Measurements from ENCODE around the gene DNAJC11. TPM values are rescaled to one million over a fixed set of nuclear protein-coding genes. Genes with fewer than 3 reads are reported as not detected.
"Not testable (repeated sequence)": the region's sequence is repeated elsewhere in the genome, so short reads cannot be mapped to it uniquely, and the experiment has no call there.

The DNAJC11 gene, protein sequence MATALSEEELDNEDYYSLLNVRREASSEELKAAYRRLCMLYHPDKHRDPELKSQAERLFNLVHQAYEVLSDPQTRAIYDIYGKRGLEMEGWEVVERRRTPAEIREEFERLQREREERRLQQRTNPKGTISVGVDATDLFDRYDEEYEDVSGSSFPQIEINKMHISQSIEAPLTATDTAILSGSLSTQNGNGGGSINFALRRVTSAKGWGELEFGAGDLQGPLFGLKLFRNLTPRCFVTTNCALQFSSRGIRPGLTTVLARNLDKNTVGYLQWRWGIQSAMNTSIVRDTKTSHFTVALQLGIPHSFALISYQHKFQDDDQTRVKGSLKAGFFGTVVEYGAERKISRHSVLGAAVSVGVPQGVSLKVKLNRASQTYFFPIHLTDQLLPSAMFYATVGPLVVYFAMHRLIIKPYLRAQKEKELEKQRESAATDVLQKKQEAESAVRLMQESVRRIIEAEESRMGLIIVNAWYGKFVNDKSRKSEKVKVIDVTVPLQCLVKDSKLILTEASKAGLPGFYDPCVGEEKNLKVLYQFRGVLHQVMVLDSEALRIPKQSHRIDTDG
- total RNA-seq (2014; rRNA removed; shearing (Covaris generic)) = 40.6 and 44.7 TPM in 2 replicates
- 39.7 and 40.5 TPM in 2 replicates for polyA plus RNA-seq (2015; cell fraction: cytosol; rRNA removed)
- polyA plus RNA-seq (2015; cell fraction: nucleus; rRNA removed) = 72.2 and 80.9 TPM in 2 replicates

DNA sequence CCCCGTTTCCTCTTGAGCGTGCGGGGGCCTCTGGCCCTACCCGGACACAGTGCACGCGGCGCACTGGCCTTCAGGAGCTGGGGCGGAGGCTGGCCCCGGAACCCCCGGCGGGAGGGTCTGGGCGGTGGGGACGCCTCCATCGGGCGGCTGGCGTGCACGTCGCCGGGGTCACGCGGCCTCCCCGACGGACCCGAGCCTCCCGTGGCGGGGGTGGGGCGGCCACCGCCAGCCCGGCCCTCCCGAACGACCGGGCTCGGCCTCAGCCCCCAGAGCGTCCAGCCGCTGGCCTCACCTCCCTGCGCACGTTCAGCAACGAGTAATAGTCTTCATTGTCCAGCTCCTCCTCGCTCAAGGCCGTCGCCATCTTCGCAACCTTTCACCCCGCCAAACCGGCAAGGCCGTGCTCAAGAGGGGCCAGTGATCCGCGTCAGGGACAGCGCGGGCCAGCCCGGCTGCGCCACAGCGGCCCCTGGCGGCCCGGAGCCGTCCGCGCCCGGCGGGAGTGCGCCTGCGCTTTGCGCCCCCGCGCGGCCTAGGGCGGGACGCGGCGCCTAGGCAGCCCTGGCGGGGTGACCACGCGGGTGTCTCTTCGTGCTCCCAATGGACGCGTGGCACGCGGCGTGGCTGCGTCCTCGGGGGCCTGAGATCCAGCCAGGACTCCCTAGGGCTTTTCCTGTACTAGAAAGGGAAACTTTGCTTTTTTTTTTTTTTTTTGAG, at the start of gene DNAJC11:
DNAJC11 (minus strand) TSS at position 380 of the 717 bp plus-strand sequence; CDS start at position 364, 16 bp downstream.
- DNase-seq (ENCODE audit: low read depth) = peak; percentile 75

DNA sequence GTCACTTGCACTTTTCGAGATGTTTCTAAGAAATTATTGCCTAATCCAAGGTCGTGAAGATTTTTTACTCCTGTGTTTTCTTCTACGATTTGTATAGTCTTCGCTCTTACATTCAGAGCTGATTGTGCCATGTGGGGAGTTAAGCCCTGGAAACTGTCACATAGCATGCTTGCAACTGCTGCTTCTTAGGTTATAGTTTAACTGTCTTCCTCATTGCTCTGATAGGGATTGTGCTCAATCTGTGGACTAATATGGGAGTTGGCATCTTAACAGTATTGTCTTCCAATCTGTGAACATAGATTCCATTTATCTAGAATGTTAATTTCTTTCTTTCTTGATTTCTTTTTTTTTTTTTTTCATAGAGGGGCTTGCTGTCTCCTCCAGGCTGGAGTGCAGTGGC, 48.9 kb upstream of the DNAJC11 start:
- DNase-seq (ENCODE audit: low read depth) = no peak

DNA sequence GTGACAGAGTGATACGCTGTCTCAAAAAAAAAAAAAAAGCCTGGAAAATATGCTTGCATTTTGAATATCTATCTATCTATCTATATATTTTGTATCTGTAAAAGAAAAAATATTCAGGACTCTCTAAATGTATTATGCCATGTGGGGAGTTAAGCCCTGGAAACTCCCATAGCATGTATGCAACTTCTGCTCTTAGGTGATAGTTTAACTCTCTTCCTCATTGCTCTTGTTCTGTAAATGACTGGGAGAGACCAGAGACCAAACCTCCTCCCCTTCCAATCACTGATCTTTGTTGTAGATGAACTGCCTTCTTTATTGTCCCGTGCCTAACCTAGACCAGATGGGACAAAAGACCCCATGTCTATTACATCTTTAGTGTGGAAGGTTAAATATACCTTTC, 46.1 kb upstream of the DNAJC11 start:
- no peak for DNase-seq (ENCODE audit: low read depth)

DNA sequence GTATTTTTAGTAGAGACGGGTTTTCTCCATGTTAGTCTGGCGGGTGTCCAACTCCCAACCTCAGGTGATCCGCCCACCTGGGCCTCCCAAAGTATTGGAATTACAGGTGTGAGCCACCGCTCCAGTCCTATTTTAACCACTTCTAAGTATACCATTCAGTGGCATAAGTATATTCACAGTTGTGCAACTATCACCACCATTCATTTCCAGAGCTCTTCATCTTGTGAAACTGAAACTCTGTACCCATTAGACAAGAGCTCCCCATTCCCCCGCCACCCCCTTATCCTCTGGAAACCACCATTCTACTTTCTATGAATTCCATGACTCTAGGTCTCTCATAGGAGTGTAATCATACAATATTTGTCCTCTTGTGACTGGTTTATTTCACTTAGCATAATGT, 43.5 kb upstream of the DNAJC11 start:
- DNase-seq (ENCODE audit: low read depth) = no peak

DNA sequence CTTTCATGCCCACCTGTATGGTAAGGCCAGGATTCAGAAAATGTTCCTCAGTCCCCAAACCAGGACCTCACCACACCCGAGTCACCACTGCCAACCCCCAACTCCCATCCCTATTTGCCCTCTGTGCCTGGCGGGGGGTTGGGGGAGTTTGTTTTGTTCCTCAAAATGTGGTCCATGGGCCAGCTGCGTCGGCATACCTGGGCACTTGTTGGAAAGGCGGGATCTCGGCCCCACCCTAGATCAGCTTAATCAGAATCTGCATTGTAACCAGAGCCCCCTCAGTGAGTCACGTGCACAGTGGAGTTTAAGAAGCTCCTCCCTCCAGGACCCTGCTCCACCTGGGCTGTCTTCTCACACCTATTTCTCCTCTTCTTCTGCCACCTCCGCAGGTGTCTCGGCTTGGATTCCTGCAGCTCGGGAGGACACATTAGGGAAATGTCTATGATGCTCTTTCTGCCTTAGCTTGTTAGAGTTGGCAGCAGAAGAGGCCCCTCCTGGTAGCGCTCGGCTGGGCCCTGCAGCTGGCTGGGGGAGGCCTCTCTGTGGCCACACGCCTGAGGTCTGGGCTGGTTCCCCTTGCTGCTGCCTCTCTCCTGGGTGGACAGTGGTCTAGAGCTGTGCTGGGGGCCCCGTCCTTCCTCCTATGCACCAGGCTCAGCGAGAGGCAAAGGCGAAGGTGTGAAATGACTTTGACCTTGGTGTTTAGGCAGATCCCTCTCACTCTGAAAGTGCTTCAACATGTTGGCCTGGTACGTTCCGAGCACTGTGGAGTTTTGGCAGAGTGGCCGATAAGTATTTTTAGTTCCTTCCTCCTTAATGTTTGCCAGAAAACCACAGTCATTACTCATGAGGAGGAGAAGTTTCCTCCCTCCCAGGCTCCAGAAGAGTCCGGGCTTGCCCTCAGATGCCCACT, 41.8 kb upstream of the DNAJC11 start:
- peak; percentile 89 for DNase-seq (ENCODE audit: low read depth)

DNA sequence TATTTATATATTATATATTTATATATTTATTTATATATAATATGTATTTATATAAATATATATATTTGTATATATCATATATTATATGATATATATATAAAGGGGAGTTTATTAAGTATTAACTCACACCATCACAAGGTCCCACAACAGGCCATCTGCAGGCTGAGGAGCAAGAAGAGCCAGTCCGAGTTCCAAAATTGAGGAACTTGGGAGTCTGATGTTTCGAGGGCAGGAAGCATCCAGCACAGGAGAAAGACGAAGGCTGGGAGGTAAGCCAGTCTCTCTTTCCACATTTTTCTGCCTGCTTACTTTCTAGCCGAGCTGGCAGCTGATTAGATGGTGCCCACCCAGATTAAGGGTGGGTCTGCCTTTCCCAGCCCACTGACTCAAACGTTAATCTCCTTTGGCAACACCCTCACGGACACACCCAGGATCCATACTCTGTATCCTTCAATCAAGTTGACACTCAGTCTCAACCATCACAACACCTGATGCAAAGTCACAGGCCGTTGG, 41.1 kb upstream of the DNAJC11 start:
- not testable (repeated sequence) for DNase-seq (ENCODE audit: low read depth)

DNA sequence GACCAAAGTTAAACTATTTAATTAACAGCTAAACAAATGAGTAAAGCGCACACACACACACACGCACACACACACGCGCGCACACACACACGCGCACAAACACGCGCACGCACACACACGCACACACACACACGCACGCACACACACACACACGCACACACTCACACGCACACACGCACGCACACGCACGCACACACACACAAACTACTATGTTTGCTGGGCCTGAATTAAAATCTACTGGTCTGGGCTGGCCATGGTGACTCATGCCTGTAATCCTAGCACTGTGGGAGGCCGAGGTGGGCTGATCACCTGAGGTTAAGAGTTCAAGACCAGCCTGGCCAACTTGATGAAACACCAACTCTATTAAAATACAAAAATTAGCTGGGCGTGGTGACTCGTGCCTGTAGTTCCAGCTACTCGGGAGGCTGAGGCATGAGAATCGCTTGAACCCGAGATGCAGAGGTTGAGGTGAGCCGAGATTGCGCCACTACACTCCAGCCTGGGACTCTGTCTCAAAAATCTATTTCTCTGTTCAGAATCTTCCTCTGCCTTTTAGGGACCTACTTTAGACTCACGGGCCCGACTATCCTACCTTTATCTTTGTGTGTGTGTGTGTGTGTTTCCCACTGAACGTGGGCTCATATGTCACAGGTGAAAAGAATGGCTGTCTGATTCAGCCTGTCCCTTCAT, 37.5 kb upstream of the DNAJC11 start:
- DNase-seq (ENCODE audit: low read depth) = peak; percentile 41

DNA sequence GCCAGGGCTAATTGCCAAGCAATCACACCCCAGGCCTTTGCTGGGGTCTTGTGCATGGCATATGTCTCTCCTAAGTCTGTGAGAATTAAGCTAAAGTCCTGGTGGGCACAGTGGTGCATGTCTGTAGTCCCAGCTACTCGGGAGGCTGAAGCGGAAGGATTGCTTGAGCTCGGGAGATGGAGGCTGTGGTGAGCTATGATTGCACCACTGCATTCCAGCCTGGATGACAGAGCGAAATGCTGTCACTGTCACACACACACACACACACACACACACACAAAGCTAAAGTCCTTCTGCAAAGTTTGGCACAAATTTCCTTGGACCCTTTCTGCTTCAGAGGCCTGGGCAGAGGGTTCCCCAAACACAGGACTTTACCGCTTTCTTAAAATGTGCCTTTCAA, 31.3 kb upstream of the DNAJC11 start:
- no peak for DNase-seq (ENCODE audit: low read depth)

DNA sequence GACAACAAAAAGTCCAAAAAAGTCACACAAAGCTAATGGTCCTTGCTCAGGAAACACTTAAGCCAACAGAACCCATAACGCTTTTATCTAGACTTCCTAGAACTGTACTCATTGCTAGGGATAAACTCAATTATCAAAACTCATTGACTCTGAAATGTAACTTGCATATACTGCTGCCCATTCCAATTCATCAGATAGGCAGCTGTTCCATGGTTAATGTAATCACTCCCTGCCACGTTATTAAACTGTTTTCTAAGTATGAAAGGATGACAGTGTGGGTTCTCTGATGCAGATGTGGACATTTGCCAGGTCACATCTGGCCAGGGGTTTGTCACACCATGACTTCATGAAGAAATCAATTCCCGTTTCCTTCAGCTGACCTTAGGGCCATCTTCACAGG, 30.3 kb upstream of the DNAJC11 start:
- DNase-seq (ENCODE audit: low read depth) = no peak

DNA sequence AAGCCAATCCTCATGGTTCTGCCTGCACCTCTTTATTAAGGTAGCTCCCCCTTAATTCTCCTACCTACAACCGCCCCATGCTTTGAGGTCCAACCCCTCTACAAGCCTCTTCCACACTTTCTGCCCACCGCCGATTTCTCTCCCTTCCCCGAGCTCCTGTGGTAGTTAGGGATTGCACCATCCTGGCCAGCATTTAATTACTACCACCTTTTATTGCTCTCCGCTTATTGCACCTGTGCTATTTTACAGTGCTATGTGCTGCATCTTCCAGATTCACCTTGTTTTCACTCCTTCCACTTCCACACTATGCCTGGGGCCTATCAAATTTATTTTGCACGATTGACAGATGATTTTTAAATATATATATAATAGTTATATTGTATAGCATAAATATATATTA, 29.3 kb upstream of the DNAJC11 start:
- DNase-seq (ENCODE audit: low read depth) = no peak

DNA sequence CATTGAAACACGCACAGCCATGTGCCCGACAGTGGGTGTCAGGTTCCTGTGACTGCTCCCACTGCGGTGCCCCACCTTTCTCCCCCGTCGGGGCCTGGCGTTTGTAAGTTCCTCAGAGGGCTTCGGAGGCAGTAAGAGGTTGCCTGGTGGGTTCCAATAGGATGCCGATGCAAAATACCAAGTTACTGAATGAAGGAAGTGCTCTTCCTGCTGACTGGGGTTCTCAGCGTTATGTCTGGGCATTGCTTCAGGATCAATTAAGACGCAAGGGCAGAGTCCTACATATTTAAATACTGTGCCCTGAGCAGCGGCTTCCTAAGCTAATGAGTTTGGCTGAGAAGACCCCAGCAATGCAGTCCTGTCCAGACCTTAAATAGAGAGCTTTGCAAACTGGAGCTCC, 28.9 kb upstream of the DNAJC11 start:
- DNase-seq (ENCODE audit: low read depth) = no peak

DNA sequence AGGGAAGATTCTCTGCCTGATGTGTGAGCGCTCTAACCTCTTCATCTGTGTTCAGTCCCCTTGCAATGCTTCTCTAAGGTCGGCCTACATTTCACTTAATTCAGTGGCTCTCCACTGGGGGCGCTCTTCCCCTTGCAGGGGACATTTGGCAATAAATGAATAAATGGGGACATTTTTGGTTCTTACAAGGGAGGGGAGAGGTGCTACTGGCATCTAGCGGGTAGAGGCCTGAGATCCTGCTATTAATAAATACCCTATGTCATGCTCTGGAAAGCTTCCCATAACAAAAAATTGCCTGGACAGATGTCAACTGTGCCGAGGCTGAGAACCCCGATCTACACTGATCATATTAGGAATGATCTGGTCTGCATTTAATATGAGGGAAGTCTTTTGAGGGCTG, 25.9 kb upstream of the DNAJC11 start:
- peak; percentile 45 for DNase-seq (ENCODE audit: low read depth)

DNA sequence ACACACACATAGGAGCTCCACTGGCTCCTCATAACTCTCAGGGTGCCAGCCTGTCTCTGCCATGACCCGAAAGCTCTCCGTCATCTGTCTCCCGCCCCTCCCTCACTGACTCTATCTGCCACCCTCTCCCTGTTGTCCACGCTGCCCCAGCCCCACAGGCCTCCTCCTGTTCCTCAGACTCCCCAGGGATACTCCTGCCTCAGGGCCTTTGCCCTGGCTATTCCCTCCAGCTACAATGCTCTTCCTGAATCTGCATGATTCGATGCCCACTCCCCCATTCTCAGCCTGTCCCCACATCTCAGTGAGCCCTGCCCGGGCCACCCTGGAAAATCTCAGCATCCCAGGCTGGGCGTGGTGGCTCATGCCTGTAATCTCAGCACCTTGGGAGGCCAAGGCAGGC, 24.6 kb upstream of the DNAJC11 start:
- DNase-seq (ENCODE audit: low read depth) = no peak

DNA sequence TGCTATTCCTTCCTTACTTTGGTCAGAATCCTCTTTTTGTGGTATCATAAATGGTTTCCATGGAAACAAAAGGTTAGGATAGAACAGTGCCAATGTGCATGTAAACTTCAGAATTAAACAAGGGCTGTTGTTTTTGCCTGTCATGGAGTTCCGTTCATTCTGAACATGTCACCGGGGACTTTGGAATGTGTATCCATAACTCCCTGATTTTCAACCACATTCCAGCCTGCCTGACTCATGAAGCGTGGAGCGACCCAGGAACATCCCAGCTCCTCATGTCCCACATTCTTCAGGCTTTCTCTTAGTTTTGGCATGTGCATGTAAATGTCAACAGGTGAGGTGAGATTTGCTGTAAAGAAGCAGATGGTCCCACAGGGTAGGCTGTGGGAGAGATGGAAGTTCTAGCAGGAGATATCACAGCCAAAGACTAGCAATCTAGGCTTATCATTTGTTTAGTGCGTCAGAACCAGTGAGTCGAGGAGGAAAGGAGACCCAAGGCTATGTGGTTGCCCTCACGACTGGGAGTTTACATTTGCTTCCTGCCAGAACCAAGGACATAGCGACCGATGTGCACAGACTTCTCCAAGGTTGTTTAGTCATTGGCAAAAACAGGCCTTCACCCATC, 23.0 kb upstream of the DNAJC11 start:
- DNase-seq (ENCODE audit: low read depth) = peak; percentile 82

DNA sequence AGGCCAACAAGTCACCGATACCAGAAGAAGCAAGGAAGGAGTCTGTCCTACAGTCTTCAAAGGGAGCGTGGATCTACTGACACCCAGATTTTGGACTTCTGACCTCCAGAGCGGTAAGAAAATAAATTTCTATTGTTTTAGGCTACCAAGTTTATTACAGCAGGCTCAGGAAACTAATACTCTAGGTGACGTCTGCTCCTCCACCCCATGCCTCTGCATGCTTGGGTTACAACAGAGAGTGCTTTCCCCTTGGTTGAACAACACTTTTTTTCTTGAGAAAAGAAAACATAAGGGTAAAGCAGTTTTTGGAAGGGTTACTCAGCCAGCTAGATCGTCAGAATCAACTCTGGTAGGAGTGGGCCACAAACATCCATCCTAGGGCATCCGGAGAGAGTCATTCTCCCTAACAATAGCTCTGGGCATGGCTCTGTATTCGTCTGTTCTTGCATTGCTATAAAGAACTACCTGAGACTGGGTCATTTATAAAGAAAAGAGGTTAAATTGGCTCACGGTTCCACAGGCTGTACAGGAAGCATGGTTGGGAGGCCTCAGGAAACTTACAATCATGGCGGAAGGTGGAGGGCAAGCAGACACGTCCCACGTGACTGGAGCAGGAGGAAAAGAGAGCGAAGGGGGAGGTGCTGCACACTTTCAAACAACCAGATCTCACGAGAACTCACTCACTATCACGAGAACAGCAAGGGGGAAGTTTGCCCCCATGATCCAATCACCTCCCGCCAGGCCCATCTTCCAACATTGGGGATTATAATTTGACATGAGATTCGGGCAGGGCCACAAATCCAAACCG, 22.2 kb upstream of the DNAJC11 start:
- DNase-seq (ENCODE audit: low read depth) = no peak

DNA sequence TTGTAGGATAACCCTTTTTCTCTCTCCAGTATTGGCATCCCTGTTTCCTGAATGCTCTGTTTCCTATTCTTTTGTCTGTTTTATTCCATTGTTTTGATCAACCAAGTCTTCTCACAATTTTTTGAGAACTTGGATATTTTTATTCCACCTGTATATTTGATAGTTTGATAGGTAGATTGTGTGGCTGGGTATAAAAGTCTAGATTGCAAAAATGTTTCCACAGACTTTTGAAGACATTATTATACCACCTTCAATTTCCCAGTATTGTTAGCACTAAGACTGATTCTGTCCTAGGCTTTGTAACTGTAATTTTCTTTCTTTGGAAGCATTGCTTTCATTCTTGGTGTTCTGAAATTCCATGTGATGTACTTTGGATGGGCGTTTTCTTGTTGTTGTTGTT, 9.6 kb upstream of the DNAJC11 start:
- DNase-seq (ENCODE audit: low read depth) = no peak

DNA sequence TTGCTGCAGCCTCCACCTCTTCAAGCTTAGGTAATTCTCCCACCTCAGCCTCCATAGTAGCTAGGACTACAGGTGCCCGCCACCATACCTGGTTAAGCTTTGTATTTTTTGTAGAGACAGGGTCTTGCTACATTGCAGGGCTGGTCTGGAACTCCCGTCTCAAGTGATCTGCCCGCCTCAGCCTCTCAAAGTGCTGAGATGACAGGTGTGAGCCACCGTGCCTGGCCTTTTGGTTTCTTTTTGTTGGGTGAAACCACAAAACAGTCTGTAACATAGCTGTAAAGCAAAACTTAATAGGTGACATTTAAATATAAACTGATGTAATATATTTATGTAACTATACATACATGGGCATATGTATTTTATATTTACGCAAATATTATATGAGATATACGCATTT, 3.1 kb upstream of the DNAJC11 start:
- no peak for DNase-seq (ENCODE audit: low read depth)

DNA sequence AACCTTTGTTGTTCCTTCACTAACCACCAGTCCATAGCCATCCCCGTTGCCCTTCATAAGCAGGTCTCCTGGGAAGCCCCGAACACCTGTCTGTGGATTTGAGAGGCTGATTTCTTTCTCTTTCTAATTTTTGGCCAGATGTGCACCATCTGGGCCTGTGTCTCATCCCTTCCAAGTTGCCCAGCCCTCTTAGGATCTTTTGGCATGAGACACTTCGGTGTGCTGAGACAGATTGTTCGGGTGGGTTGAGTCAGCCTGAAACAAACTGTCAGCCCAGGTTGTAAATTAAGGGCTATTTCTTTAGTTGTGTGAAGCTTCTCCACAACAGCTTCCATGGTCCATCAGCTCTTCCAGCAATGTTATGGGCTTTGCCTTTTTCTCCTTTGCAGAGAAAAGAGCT, 1.4 kb upstream of the DNAJC11 start:
- no peak for DNase-seq (ENCODE audit: low read depth)

DNA sequence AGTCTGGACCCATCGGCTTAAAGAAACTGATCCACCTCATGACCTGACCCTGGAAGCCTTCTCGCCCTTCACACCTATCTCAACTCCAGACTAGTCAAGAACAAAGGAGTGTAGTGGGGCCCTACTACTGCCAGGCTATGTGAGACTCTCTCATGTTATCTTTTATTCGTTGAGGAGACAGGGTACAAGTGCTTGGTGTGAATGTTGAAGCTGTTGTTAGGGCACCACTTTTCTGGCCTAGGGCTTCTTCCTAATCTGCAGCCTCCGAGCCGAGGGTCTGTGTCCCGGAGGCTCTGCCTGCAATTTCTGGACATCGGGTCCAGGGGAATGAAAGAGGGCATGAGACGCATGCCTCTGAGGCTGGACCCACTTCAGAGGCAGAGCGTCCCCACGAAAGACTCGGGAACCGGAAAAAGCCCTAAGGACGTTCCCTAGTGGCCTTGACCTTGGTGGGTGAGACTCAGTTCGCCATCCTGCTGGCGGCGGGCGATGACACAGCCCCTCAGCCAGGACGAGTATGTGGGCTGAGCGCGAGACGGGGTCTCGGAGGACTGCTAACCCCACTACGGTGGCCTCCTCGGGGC, 671 bp downstream of the DNAJC11 start:
- no peak for DNase-seq (ENCODE audit: low read depth)
